Chondrocyte (in vitro differentiated cells): Measurements from ENCODE around the gene WDR87. TPM values are rescaled to one million over a fixed set of nuclear protein-coding genes. Genes with fewer than 3 reads are reported as not detected.

Source experiments
- DNase-seq: peaks from one replicate; pipeline ENCODE4 v3.0.0; 2021; ENCODE audit warnings: mixed read lengths, low spot score
- H3K27ac Mint-ChIP-seq: one replicate; pipeline ENCODE4 v1.8.0; 2021; ENCODE audit warnings: mild to moderate bottlenecking, moderate library complexity, mixed read lengths; ENCODE audit not compliant: unreplicated experiment
- H3K27me3 Mint-ChIP-seq: 2 replicates; pipeline ENCODE4 v1.8.0; 2021; ENCODE audit warnings: low read depth, mixed read lengths
- H3K36me3 Mint-ChIP-seq: 2 replicates; pipeline ENCODE4 v1.8.0; 2021; ENCODE audit warnings: low read depth, mixed read lengths
- H3K4me1 Mint-ChIP-seq: 2 replicates; pipeline ENCODE4 v1.8.0; 2021; ENCODE audit warnings: low read depth, mild to moderate bottlenecking, mixed read lengths
- H3K4me3 Mint-ChIP-seq: one replicate; pipeline ENCODE4 v1.8.0; 2021; ENCODE audit warnings: mild to moderate bottlenecking, moderate library complexity, mixed read lengths; ENCODE audit not compliant: unreplicated experiment
- H3K9me3 Mint-ChIP-seq: 2 replicates; pipeline ENCODE4 v1.8.0; 2021; ENCODE audit warnings: low read depth, mixed read lengths
- total RNA-seq: library from RNA; stranded (reverse); gene quantifications from 3 replicates; pipeline ENCODE4 v1.2.1, GENCODE V29; 2021
- TF ChIP-seq, protein P1 (sequence below): fragments of 200-600 bp; sonication (generic); IDR thresholded peaks from 2 replicates; pipeline ENCODE4 v1.5.0; 2021; ENCODE audit warnings: antibody characterized with exemption, mild to moderate bottlenecking, moderate library complexity

The WDR87 gene
- total RNA-seq, 1 donor from 2014 or later = not detected

DNA sequence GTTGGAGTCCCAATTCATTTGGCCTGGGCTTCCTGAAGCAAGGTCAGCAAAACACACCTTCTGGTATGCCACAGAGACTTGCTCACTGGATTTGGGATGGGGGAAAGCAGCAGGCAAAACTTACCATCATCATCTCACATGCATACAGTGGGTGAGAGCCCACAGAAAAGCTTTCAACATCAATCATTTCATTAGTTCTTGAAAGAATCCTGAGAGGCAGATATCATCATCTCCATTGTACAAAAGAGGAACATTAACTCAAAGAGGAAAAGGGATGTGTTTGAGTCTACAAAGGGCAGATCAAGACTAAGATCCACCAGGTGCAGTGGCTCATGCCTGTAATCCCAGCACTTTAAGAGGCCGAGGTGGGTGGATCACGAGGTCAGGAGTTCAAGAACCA lies 6.4 kb downstream of the WDR87 start:
- DNase-seq = no peak
- Mint-ChIP-seq H3K9me3 (no peaks in the 10 kb centered on the region), H3K27ac (no peak overlapping the region), H3K27me3 (no peaks in the 10 kb centered on the region), H3K36me3 (no peaks in the 10 kb centered on the region), H3K4me3 (no peak overlapping the region), H3K4me1 (no peaks in the 10 kb centered on the region)
- TF ChIP-seq, protein P1, sequence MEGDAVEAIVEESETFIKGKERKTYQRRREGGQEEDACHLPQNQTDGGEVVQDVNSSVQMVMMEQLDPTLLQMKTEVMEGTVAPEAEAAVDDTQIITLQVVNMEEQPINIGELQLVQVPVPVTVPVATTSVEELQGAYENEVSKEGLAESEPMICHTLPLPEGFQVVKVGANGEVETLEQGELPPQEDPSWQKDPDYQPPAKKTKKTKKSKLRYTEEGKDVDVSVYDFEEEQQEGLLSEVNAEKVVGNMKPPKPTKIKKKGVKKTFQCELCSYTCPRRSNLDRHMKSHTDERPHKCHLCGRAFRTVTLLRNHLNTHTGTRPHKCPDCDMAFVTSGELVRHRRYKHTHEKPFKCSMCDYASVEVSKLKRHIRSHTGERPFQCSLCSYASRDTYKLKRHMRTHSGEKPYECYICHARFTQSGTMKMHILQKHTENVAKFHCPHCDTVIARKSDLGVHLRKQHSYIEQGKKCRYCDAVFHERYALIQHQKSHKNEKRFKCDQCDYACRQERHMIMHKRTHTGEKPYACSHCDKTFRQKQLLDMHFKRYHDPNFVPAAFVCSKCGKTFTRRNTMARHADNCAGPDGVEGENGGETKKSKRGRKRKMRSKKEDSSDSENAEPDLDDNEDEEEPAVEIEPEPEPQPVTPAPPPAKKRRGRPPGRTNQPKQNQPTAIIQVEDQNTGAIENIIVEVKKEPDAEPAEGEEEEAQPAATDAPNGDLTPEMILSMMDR = no peak

DNA sequence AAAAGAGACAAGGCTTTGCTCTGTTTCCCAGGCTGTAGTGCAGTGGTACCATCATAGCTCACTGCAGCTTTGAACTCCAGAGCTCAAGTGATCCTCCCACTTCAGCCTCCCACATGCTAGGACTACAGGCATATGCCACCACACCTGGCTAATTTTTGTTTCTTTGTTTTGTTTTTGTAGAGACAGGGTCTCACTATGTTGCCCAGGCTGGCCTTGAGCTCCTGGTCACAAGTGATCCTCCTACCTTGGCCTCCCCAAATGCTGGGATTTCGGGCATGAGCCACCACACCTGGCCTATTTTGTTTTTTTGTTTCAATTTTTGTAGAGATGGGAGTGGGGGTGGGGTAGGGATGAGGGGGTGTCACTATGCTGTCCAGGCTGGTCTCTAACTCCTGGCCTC lies 6.9 kb downstream of the WDR87 start:
- Mint-ChIP-seq H3K4me1 (no peaks in the 10 kb centered on the region), H3K9me3 (no peaks in the 10 kb centered on the region), H3K27ac (no peak overlapping the region), H3K27me3 (no peaks in the 10 kb centered on the region), H3K36me3 (no peaks in the 10 kb centered on the region), H3K4me3 (no peak overlapping the region)
- TF ChIP-seq, protein P1 = no peak
- DNase-seq = no peak

DNA sequence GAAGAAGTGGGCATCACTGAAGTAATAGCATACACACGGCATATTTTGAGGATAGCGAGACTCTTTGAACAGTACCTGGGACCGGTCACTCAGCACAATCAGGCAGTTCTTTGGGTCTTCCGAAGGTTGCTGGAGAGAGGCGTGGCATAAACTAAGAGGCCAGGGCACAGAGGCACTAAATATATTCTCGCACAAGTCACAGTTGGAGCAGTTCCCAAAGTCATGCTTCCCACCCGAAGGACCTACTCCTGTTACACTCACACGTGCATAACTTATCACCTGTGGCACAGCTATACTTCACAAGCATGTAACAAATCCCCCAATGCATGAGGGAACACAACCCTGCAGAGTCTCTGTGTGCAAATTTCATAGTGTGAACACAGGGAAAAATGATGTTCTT lies 10.2 kb downstream of the WDR87 start:
- Mint-ChIP-seq H3K4me1 (no peaks in the 10 kb centered on the region), H3K27me3 (peaks cover 10% of the 10 kb centered on the region), H3K9me3 (no peaks in the 10 kb centered on the region), H3K27ac (no peak overlapping the region), H3K36me3 (peaks cover 2% of the 10 kb centered on the region), H3K4me3 (no peak overlapping the region)
- TF ChIP-seq, protein P1 = no peak
- no peak for DNase-seq

DNA sequence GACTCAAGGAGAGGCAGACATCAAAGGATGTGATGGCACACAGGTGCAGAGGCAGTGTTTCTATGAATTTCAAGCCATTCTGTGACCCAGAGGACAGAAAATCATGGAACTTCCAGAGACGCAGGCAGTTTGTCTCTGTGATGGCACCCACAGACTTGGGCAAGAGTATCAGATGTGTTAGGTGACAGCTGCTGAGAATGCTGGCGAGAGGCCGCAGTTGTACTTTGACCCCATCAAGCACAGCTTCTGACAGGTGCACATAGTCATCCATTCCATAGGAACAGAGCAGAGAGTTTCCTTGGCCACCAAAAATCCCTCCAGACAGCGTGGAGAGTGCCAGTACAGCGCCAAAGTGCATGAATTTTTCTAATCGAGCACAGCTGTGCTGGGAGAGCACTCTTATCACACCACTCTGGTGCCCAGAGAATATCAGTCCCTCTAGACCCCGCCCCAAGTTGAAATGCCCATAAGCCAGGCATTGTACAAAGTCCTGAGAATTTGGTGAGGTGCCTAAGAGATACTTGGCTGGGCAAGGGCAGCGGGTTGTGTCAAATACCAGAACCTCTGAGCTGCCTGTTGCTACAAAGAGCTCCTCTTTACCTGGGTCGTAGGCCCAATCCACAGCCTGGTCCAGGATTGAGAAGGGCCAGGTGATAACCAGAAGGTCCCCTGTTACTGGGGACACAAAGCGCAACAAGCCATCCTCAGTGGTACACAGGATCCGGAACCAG lies 12.4 kb downstream of the WDR87 start:
- H3K36me3 Mint-ChIP-seq = peaks cover 2% of the 10 kb centered on the region
- H3K27ac Mint-ChIP-seq = no peak overlapping the region
- TF ChIP-seq, protein P1 = no peak
- no peak overlapping the region for H3K4me3 Mint-ChIP-seq
- peaks cover 10% of the 10 kb centered on the region for H3K27me3 Mint-ChIP-seq
- H3K9me3 Mint-ChIP-seq = no peaks in the 10 kb centered on the region
- DNase-seq = no peak
- no peaks in the 10 kb centered on the region for H3K4me1 Mint-ChIP-seq

DNA sequence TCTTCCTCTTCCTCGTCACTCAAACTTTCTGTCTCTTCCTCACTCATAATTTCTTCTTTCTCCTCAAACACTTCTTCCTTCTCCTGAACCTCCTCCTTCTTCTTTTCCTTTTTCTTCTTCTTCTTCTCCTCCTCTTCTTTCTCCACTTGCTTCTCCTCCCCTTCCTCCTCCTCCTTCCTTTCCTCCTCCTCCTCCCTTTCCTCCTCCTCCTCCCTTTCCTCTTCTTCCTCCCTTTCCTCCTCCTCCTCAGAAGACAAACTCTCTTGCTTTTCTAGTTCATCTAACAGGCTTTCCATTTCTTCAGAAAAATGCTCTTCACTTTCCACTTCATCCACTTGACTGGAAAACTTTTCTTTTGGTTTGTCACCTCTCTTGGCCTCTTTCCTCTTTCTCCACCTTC lies 19.8 kb downstream of the WDR87 start:
- Mint-ChIP-seq H3K4me1 (no peaks in the 10 kb centered on the region), H3K36me3 (peaks cover 3% of the 10 kb centered on the region), H3K27ac (no peak overlapping the region), H3K9me3 (peaks cover 18% of the 10 kb centered on the region), H3K4me3 (no peak overlapping the region), H3K27me3 (peaks cover 3% of the 10 kb centered on the region)
- TF ChIP-seq, protein P1 = no peak
- DNase-seq = no peak
